Upper lobe of left lung (tissue), 6 donors: ENCODE data around the gene RBMS1. TPM values are rescaled to one million over a fixed set of nuclear protein-coding genes. Genes with fewer than 3 reads are reported as not detected.

Source experiments
- ATAC-seq, 2 donors: fragments of 200-7000 bp; cut with Tn5 transposase; one replicate each; pipeline ENCODE4 v1.9.1; 2022; ENCODE audit warnings: mild to moderate bottlenecking in 2 of 2, moderate library complexity in 2 of 2; ENCODE audit not compliant: low FRiP score in 2 of 2
- DNase-seq, 2 donors: peaks; one replicate each; pipeline ENCODE4 v3.0.0-alpha.2; 2019 to 2020
- H3K27ac ChIP-seq, 4 donors: fragments of 200-600 bp; sonication (generic); one replicate each; pipeline ENCODE4 v1.5.1; 2016 to 2019
- H3K27me3 ChIP-seq, 4 donors: fragments of 200-600 bp; sonication (generic); one replicate each; pipeline ENCODE4 v1.5.1; 2017 to 2019
- H3K36me3 ChIP-seq, 4 donors: fragments of 200-600 bp; sonication (generic); one replicate each; pipeline ENCODE4 v1.5.1; 2016 to 2019
- H3K4me1 ChIP-seq, 4 donors: fragments of 200-600 bp; sonication (generic); one replicate each; pipeline ENCODE4 v1.5.1; 2018 to 2019
- H3K4me3 ChIP-seq, 4 donors: fragments of 200-600 bp; sonication (generic); one replicate each; pipeline ENCODE4 v1.5.1; 2017 to 2019; ENCODE audit warnings: mild to moderate bottlenecking in 2 of 4, moderate library complexity in 1 of 4
- H3K9me3 ChIP-seq, 4 donors: fragments of 200-600 bp; sonication (generic); one replicate each; pipeline ENCODE4 v1.5.1; 2018 to 2019
- CTCF ChIP-seq, 6 experiments: fragments of 450-650 bp in 4 of 6; fragments of 200-600 bp in 2 of 6; sonication (generic) in 2 of 6; IDR thresholded peaks; one replicate each; pipeline ENCODE4 v1.5.1; 2016 to 2019; ENCODE audit warnings: antibody characterized with exemption in 6 of 6
- EP300 ChIP-seq, 4 donors: sonication (generic); formaldehyde crosslinking; IDR thresholded peaks; one replicate each; pipeline ENCODE4 v1.5.1; 2017; ENCODE audit warnings: antibody characterized with exemption in 4 of 4, control low read depth in 2 of 4
- POLR2A ChIP-seq, 4 donors: fragments of 450-650 bp; IDR thresholded peaks; one replicate each; pipeline ENCODE4 v1.5.1; 2016 to 2017; ENCODE audit warnings: antibody characterized with exemption in 4 of 4, mild to moderate bottlenecking in 2 of 4
- POLR2AphosphoS5 ChIP-seq, 2 donors: sonication (generic); formaldehyde crosslinking; IDR thresholded peaks; one replicate each; pipeline ENCODE4 v1.5.1; 2017; ENCODE audit warnings: antibody characterized with exemption in 2 of 2
- WGBS, 2 donors: methylation state at CpG; one replicate each; pipeline ENCODE4 v1.1.5; 2017 to 2018; 5-methylcytosine and 5-hydroxymethylcytosine counted together
- total RNA-seq, 6 donors: library from RNA; depleted of rRNA in 4 of 6; stranded (reverse); fragments of >200 nt in 4 of 6; gene quantifications; one replicate each; pipeline versions ENCODE4 v1.1.0 to v1.2.1, GENCODE V29; 2016 to 2021
- donor health status: DM: no; HTN: no; CAD: no; lungs with moderate emphysema.
- donor health status: DM: no; HTN: yes; CAD: no; lungs with severe emphysema.

RBMS1 gene
- total RNA-seq, 6 donors from 2014 or later, result 81.3 to 125 (median 95.4) TPM

GRCh38 chr2:160402997-160403979 is 90.3 kb downstream of the RBMS1 start:
- Histone ChIP-seq H3K4me3 (no peak overlapping the region), H3K36me3 (no peaks in the 10 kb centered on the region), H3K27me3 (no peaks in the 10 kb centered on the region), H3K27ac (peak overlapping the region in 3 of 4 donors; percentile 9 to 31 (median 19)), H3K9me3 (no peaks in the 10 kb centered on the region), H3K4me1 (peaks cover 53 to 81% (median 76%) of the 10 kb centered on the region in 4 donors)
- no peak for ATAC-seq
- TF ChIP-seq CTCF (IDR thresholded peaks at IDR 0.05) (no peak), POLR2AphosphoS5 (IDR thresholded peaks at IDR 0.05) (no peak)
- 45 to 56% methylated on average over 5 of the region's 5 CpGs for WGBS, 2 donors
- DNase-seq, result no peak

GRCh38 chr2:160402501-160402900 is 91.1 kb downstream of the RBMS1 start:
- 52 to 59% methylated on average over 1 of the region's 1 CpG for WGBS, 2 donors
- ATAC-seq, result no peak
- DNase-seq, result peak in 1 of 2 donors; percentile 43
- Histone ChIP-seq H3K4me3 (no peak overlapping the region), H3K27me3 (no peaks in the 10 kb centered on the region), H3K27ac (peak overlapping the region in 1 of 4 donors; percentile 19), H3K36me3 (no peaks in the 10 kb centered on the region), H3K4me1 (peaks cover 53 to 84% (median 78%) of the 10 kb centered on the region in 4 donors), H3K9me3 (no peaks in the 10 kb centered on the region)
- TF ChIP-seq POLR2A (IDR thresholded peaks at IDR 0.05) (no peak), CTCF (IDR thresholded peaks at IDR 0.05) (no peak), EP300 (IDR thresholded peaks at IDR 0.05) (no peak), POLR2AphosphoS5 (IDR thresholded peaks at IDR 0.05) (no peak)

GRCh38 chr2:160401895-160402294 is 91.7 kb downstream of the RBMS1 start:
- H3K9me3 ChIP-seq, result no peaks in the 10 kb centered on the region
- H3K27me3 ChIP-seq, result no peaks in the 10 kb centered on the region
- ATAC-seq, result no peak
- TF ChIP-seq POLR2AphosphoS5 (IDR thresholded peaks at IDR 0.05) (no peak), EP300 (IDR thresholded peaks at IDR 0.05) (no peak), POLR2A (IDR thresholded peaks at IDR 0.05) (no peak), CTCF (IDR thresholded peaks at IDR 0.05) (no peak)
- 92 to 96% methylated on average over 4 of the region's 4 CpGs for WGBS, 2 donors
- peaks cover 59 to 90% (median 84%) of the 10 kb centered on the region in 4 donors for H3K4me1 ChIP-seq
- H3K4me3 ChIP-seq, result no peak overlapping the region
- DNase-seq, result no peak
- H3K27ac ChIP-seq, result peak overlapping the region in 1 of 4 donors; percentile 19
- no peaks in the 10 kb centered on the region for H3K36me3 ChIP-seq

GRCh38 chr2:160399880-160400279 is 93.7 kb downstream of the RBMS1 start:
- no peak for ATAC-seq

More at GRCh38 chr2:160399880-160400279, 93.7 kb downstream of the RBMS1 start:
- H3K27me3 ChIP-seq, result no peaks in the 10 kb centered on the region
- TF ChIP-seq POLR2A (IDR thresholded peaks at IDR 0.05), result no peak
- no peak for TF ChIP-seq CTCF (IDR thresholded peaks at IDR 0.05)
- no peak for TF ChIP-seq POLR2AphosphoS5 (IDR thresholded peaks at IDR 0.05)
- no peak for TF ChIP-seq EP300 (IDR thresholded peaks at IDR 0.05)
- DNase-seq, result no peak
- peaks cover 54 to 85% (median 73%) of the 10 kb centered on the region in 4 donors for H3K4me1 ChIP-seq
- no peaks in the 10 kb centered on the region for H3K36me3 ChIP-seq
- H3K4me3 ChIP-seq, result no peak overlapping the region
- no peaks in the 10 kb centered on the region for H3K9me3 ChIP-seq
- WGBS, 2 donors, result 74 to 86% methylated on average over 1 of the region's 1 CpG
- peak overlapping the region in 1 of 4 donors; percentile 0 for H3K27ac ChIP-seq
